ENCODE measurements around the gene PRKAR2A. TPM values are rescaled to one million over a fixed set of nuclear protein-coding genes. Genes with fewer than 3 reads are reported as not detected.
A peak's percentile ranks its signal among the peaks of the same experiment; 100 is the strongest.
"Not testable (repeated sequence)": the region's sequence is repeated elsewhere in the genome, so short reads cannot be mapped to it uniquely, and the experiment has no call there.

PRKAR2A gene
- polyA plus RNA-seq, 3 donors = 7.5 to 13.0 (median 12.3) TPM

- Mint-ChIP-seq H3K36me3 (peaks cover 0 to 3% of the 10 kb centered on the region in 2 donors), H3K27ac (peak overlapping the region in 1 of 7 donors; percentile 43), H3K4me1 (peaks cover 30% of the 10 kb centered on the region), H3K4me3 (no peak overlapping the region), H3K27me3 (ENCODE audit: low read depth in 3 of 3) (peaks cover 1 to 3% (median 2%) of the 10 kb centered on the region in 3 donors), H3K9me3 (peaks cover 0 to 1% (median 0%) of the 10 kb centered on the region in 7 donors)
- H3K4me3 ChIP-seq (replicated peaks in 1 of 3; ENCODE audit: low read depth in 2 of 3, low read length in 3 of 3) = no peak overlapping the region
- no peaks in the 10 kb centered on the region for H3K27me3 ChIP-seq (ENCODE audit: control insufficient read depth in 2 of 2, insufficient read depth in 2 of 2, low read length in 2 of 2)
- no peak overlapping the region for H3K27ac ChIP-seq (ENCODE audit: low read depth in 1 of 2, low read length in 2 of 2)
- intact Hi-C loops (cut with micrococcal nuclease) = no loop called here
- WGBS (ENCODE audit: insufficient coverage) = 92% methylated on average over 2 of the region's 9 CpGs
- no peaks in the 10 kb centered on the region for H3K79me2 ChIP-seq (ENCODE audit: insufficient read depth, low read length)
- H3K9me3 ChIP-seq (replicated peaks in 1 of 2; ENCODE audit: control insufficient read depth in 1 of 2, insufficient read depth in 1 of 2, low read length in 2 of 2) = no peaks in the 10 kb centered on the region
- H2AFZ ChIP-seq (ENCODE audit: insufficient read depth, low read depth, low read length, poor library complexity, severe bottlenecking) = no peak overlapping the region
- H3K36me3 ChIP-seq (replicated peaks in 1 of 2; ENCODE audit: control insufficient read depth in 1 of 2, insufficient read depth in 2 of 2, low read length in 2 of 2) = no peaks in the 10 kb centered on the region
- H4K20me1 ChIP-seq (ENCODE audit: insufficient read depth, low read length) = no peaks in the 10 kb centered on the region
- TF ChIP-seq, protein P1, sequence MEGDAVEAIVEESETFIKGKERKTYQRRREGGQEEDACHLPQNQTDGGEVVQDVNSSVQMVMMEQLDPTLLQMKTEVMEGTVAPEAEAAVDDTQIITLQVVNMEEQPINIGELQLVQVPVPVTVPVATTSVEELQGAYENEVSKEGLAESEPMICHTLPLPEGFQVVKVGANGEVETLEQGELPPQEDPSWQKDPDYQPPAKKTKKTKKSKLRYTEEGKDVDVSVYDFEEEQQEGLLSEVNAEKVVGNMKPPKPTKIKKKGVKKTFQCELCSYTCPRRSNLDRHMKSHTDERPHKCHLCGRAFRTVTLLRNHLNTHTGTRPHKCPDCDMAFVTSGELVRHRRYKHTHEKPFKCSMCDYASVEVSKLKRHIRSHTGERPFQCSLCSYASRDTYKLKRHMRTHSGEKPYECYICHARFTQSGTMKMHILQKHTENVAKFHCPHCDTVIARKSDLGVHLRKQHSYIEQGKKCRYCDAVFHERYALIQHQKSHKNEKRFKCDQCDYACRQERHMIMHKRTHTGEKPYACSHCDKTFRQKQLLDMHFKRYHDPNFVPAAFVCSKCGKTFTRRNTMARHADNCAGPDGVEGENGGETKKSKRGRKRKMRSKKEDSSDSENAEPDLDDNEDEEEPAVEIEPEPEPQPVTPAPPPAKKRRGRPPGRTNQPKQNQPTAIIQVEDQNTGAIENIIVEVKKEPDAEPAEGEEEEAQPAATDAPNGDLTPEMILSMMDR (IDR thresholded peaks at IDR 0.05) = no peak
- H3K4me2 ChIP-seq (replicated peaks; ENCODE audit: extremely low read depth, low read length, poor library complexity, severe bottlenecking) = no peak overlapping the region
- H3K9ac ChIP-seq (ENCODE audit: insufficient read depth, low read length, poor library complexity, severe bottlenecking) = no peak overlapping the region
- DNase-seq = no peak
- peaks cover 27 to 28% of the 10 kb centered on the region in 2 donors for H3K4me1 ChIP-seq (ENCODE audit: control insufficient read depth in 1 of 2, insufficient read depth in 2 of 2, low read length in 2 of 2)
Measured at GRCh38 chr3:48738926-48739616, 108.6 kb downstream of the PRKAR2A start.

- H3K4me1 Mint-ChIP-seq = peaks cover 30% of the 10 kb centered on the region
- Histone ChIP-seq H3K9ac (ENCODE audit: insufficient read depth, low read length, poor library complexity, severe bottlenecking) (no peak overlapping the region), H3K4me2 (replicated peaks; ENCODE audit: extremely low read depth, low read length, poor library complexity, severe bottlenecking) (no peak overlapping the region), H3K27me3 (ENCODE audit: control insufficient read depth in 2 of 2, insufficient read depth in 2 of 2, low read length in 2 of 2) (no peaks in the 10 kb centered on the region), H3K36me3 (replicated peaks in 1 of 2; ENCODE audit: control insufficient read depth in 1 of 2, insufficient read depth in 2 of 2, low read length in 2 of 2) (no peaks in the 10 kb centered on the region), H2AFZ (ENCODE audit: insufficient read depth, low read depth, low read length, poor library complexity, severe bottlenecking) (no peak overlapping the region), H3K4me3 (replicated peaks in 1 of 3; ENCODE audit: low read depth in 2 of 3, low read length in 3 of 3) (no peak overlapping the region), H4K20me1 (ENCODE audit: insufficient read depth, low read length) (no peaks in the 10 kb centered on the region), H3K79me2 (ENCODE audit: insufficient read depth, low read length) (no peaks in the 10 kb centered on the region), H3K4me1 (ENCODE audit: control insufficient read depth in 1 of 2, insufficient read depth in 2 of 2, low read length in 2 of 2) (peaks cover 27 to 28% of the 10 kb centered on the region in 2 donors), H3K27ac (ENCODE audit: low read depth in 1 of 2, low read length in 2 of 2) (no peak overlapping the region), H3K9me3 (replicated peaks in 1 of 2; ENCODE audit: control insufficient read depth in 1 of 2, insufficient read depth in 1 of 2, low read length in 2 of 2) (no peaks in the 10 kb centered on the region)
- no peak overlapping the region for H3K4me3 Mint-ChIP-seq
- WGBS (ENCODE audit: insufficient coverage) = no CpG with 5 or more reads among the region's 3 CpGs
- peaks cover 0 to 3% of the 10 kb centered on the region in 2 donors for H3K36me3 Mint-ChIP-seq
- TF ChIP-seq, protein P1 (IDR thresholded peaks at IDR 0.05) = no peak
- H3K27me3 Mint-ChIP-seq (ENCODE audit: low read depth in 3 of 3) = peaks cover 0 to 3% (median 1%) of the 10 kb centered on the region in 3 donors
- intact Hi-C loops (cut with micrococcal nuclease) = no loop called here
- peak overlapping the region in 3 of 7 donors; percentile 28 to 67 (median 64) for H3K27ac Mint-ChIP-seq
- peaks cover 0 to 4% (median 0%) of the 10 kb centered on the region in 7 donors for H3K9me3 Mint-ChIP-seq
- no peak for DNase-seq
Measured at GRCh38 chr3:48738144-48738536, 109.5 kb downstream of the PRKAR2A start.

DNA sequence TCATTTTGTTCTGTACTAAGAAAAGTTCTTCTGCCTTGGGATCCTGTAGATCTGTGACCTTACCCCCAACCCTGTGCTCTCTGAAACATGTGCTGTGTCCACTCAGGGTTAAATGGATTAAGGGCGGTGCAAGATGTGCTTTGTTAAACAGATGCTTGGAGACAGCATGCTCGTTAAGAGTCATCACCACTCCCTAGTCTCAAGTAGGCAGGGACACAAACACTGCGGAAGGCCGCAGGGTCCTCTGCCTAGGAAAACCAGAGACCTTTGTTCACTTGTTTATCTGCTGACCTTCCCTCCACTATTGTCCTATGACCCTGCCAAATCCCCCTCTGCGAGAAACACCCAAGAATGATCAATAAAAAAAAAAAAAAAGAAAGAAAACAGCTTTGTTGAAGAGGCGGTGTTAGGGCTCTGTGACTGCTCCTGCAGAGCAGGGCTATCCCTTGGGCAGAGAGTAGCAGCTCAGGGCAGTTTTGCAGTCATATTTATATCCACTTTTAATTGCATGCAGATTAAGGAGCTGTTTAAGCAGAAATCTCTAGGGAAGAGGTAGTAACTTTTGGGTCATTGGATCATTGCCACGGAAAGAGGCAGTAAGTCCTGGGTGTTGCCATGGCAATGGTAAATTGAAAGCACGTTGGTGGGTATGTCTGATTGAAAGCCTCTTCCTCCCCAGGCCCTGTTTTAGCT, 112.5 kb downstream of the PRKAR2A start:
- H3K27ac Mint-ChIP-seq = peak overlapping the region in 2 of 7 donors; percentile 58 to 60
- H2AFZ ChIP-seq (ENCODE audit: insufficient read depth, low read depth, low read length, poor library complexity, severe bottlenecking); H3K36me3 ChIP-seq (replicated peaks in 1 of 2; ENCODE audit: control insufficient read depth in 1 of 2, insufficient read depth in 2 of 2, low read length in 2 of 2); H3K36me3 Mint-ChIP-seq; H3K4me3 Mint-ChIP-seq; H3K4me3 ChIP-seq (replicated peaks in 1 of 3; ENCODE audit: low read depth in 2 of 3, low read length in 3 of 3); H3K9me3 Mint-ChIP-seq; H3K4me2 ChIP-seq (replicated peaks; ENCODE audit: extremely low read depth, low read length, poor library complexity, severe bottlenecking); DNase-seq; intact Hi-C loops (cut with micrococcal nuclease); H3K9ac ChIP-seq (ENCODE audit: insufficient read depth, low read length, poor library complexity, severe bottlenecking); H3K27me3 ChIP-seq (ENCODE audit: control insufficient read depth in 2 of 2, insufficient read depth in 2 of 2, low read length in 2 of 2); H3K9me3 ChIP-seq (replicated peaks in 1 of 2; ENCODE audit: control insufficient read depth in 1 of 2, insufficient read depth in 1 of 2, low read length in 2 of 2); H3K27me3 Mint-ChIP-seq (ENCODE audit: low read depth in 3 of 3); H3K27ac ChIP-seq (ENCODE audit: low read depth in 1 of 2, low read length in 2 of 2); H3K79me2 ChIP-seq (ENCODE audit: insufficient read depth, low read length); H4K20me1 ChIP-seq (ENCODE audit: insufficient read depth, low read length): not testable (repeated sequence)
- peaks cover 13 to 16% of the 10 kb centered on the region in 2 donors for H3K4me1 ChIP-seq (ENCODE audit: control insufficient read depth in 1 of 2, insufficient read depth in 2 of 2, low read length in 2 of 2)
- 0% methylated on average over 1 of the region's 8 CpGs for WGBS (ENCODE audit: insufficient coverage)
- peaks cover 21% of the 10 kb centered on the region for H3K4me1 Mint-ChIP-seq
